OCI-LY7 (cell line): ENCODE data around the gene ZNF543. TPM values are rescaled to one million over a fixed set of nuclear protein-coding genes. Genes with fewer than 3 reads are reported as not detected.

Source experiments
- BruUV-seq: library from RNA; stranded (reverse); fragments of 400-500 nt; replicated peaks from 2 replicates; lab custom pipeline; 2021; lab: Mats Ljungman, UMichigan
- CTCF ChIA-PET: fragments of 300-600 bp; sonication (Branson Sonifier 250); formaldehyde crosslinking; loops from one replicate; lab custom pipeline; 2022; ENCODE audit warnings: antibody characterized with exemption; ENCODE audit not compliant: unreplicated experiment; lab: Charles Lee
- POLR2A ChIA-PET: fragments of 300-600 bp; sonication (Branson Sonifier 250); formaldehyde crosslinking; loops from one replicate; lab custom pipeline; 2022; ENCODE audit warnings: antibody characterized with exemption; lab: Charles Lee
- DNase-seq: peaks from one replicate; pipeline ENCODE4 v3.0.0-alpha.2; 2015; ENCODE audit warnings: low spot score
- H2AFZ ChIP-seq: fragments of 200-600 bp; sonication (generic), shearing (Covaris generic); 2 replicates; pipeline ENCODE4 v1.6.1; 2014; ENCODE audit warnings: mild to moderate bottlenecking, antibody characterized with exemption, low read length, moderate library complexity
- H3K27ac ChIP-seq: fragments of 200-600 bp; sonication (generic); 2 replicates; pipeline ENCODE4 v1.5.1; 2014; ENCODE audit warnings: mixed run types, low read depth, mild to moderate bottlenecking, moderate library complexity, low read length, inconsistent platforms; ENCODE audit not compliant: poor library complexity, severe bottlenecking
- H3K36me3 ChIP-seq: fragments of 200-600 bp; sonication (generic); 2 replicates; pipeline ENCODE4 v1.6.1; 2014; ENCODE audit warnings: mild to moderate bottlenecking, antibody characterized with exemption, low read length, moderate library complexity, mixed read lengths; ENCODE audit not compliant: insufficient read depth
- H3K4me1 ChIP-seq: fragments of 200-600 bp; sonication (generic); 2 replicates; pipeline ENCODE4 v1.5.1; 2014; ENCODE audit warnings: mild to moderate bottlenecking, low read length; ENCODE audit not compliant: insufficient read depth, poor library complexity, severe bottlenecking
- H3K4me2 ChIP-seq: fragments of 200-600 bp; sonication (generic); 2 replicates; pipeline ENCODE4 v1.6.1; 2014; ENCODE audit warnings: mild to moderate bottlenecking, low read length
- H3K4me3 ChIP-seq: fragments of 200-600 bp; sonication (generic); 2 replicates; pipeline ENCODE4 v1.5.1; 2014; ENCODE audit warnings: mild to moderate bottlenecking, low read depth, low read length; ENCODE audit not compliant: poor library complexity, severe bottlenecking
- H3K79me2 ChIP-seq: fragments of 200-600 bp; sonication (generic); 2 replicates; pipeline ENCODE4 v1.6.1; 2016; ENCODE audit warnings: low read depth, mild to moderate bottlenecking, low read length, moderate library complexity, mixed read lengths; ENCODE audit not compliant: insufficient read depth
- H3K9me2 ChIP-seq: fragments of 200-600 bp; sonication (generic); 2 replicates; pipeline ENCODE4 v1.6.1; 2016; ENCODE audit warnings: mild to moderate bottlenecking, low read length, mixed read lengths; ENCODE audit not compliant: insufficient read depth
- H3K9me3 ChIP-seq: fragments of 200-600 bp; sonication (generic); 2 replicates; pipeline ENCODE4 v1.6.1; 2014; ENCODE audit warnings: mild to moderate bottlenecking, mixed run types, low read length, mixed read lengths
- H4K20me1 ChIP-seq: fragments of 200-600 bp; sonication (generic); 2 replicates; pipeline ENCODE4 v1.6.1; 2014; ENCODE audit warnings: mild to moderate bottlenecking, antibody characterized with exemption, low read length, moderate library complexity, mixed read lengths; ENCODE audit not compliant: insufficient read depth
- CTCF ChIP-seq: fragments of 200-600 bp; sonication (generic); conservative IDR thresholded peaks from 2 replicates; pipeline ENCODE4 v1.5.1; 2014; ENCODE audit warnings: mild to moderate bottlenecking, antibody characterized with exemption, low read length, moderate library complexity, mixed read lengths
- EZH2phosphoT487 ChIP-seq: fragments of 200-600 bp; sonication (generic); IDR thresholded peaks from 2 replicates; pipeline ENCODE4 v1.6.1; 2018; ENCODE audit warnings: low read depth, borderline replicate concordance, mild to moderate bottlenecking, mixed run types, antibody characterized with exemption, low read length, moderate library complexity, mixed read lengths
- intact Hi-C: fragments of 100-400 bp; cut with micrococcal nuclease; formaldehyde crosslinking; loops from one replicate; pipeline ENCODE4 v1.10.0; 2022; ENCODE audit not compliant: unreplicated experiment
- total RNA-seq, 2 experiments: library from RNA; depleted of rRNA in 1 of 2; stranded (reverse); fragments of >200 nt in 1 of 2; shearing (Covaris generic) in 1 of 2; gene quantifications; 2 replicates each; pipeline ENCODE4 v1.2.3, GENCODE V29; 2014 to 2022

ZNF543 gene
- total RNA-seq, 2 experiments from 2014 or later: 9.4 to 14.6 TPM

GRCh38 chr19:57302020-57302465 lies 18.2 kb upstream of the ZNF543 start:
- ChIA-PET CTCF (no interaction called here), POLR2A (interaction anchor here (0.6 kb wide), 1 partner anchor 15 kb away, joined by 4 read pairs; no protein-coding TSS in a partner anchor)
- H3K79me2 ChIP-seq: peaks cover 42% of the 10 kb centered on the region
- DNase-seq: no peak
- H3K27ac ChIP-seq: no peak overlapping the region
- H2AFZ ChIP-seq: no peak overlapping the region
- no peaks in the 10 kb centered on the region for H3K4me1 ChIP-seq
- TF ChIP-seq EZH2phosphoT487 (no peak), CTCF (no peak)
- no peaks in the 10 kb centered on the region for H3K9me2 ChIP-seq
- H3K36me3 ChIP-seq: peaks cover 71% of the 10 kb centered on the region
- intact Hi-C loops: no loop called here
- no peak overlapping the region for H3K4me2 ChIP-seq
- no peak overlapping the region for H3K4me3 ChIP-seq
- H3K9me3 ChIP-seq: peaks cover 7% of the 10 kb centered on the region; the same call in 1 of the 2 replicates
- no TSS peak for BruUV-seq
- H4K20me1 ChIP-seq: peaks cover 8% of the 10 kb centered on the region; the same call in 1 of the 2 replicates

GRCh38 chr19:57302727-57303401 lies 17.4 kb upstream of the ZNF543 start:
- ChIA-PET CTCF (no interaction called here), POLR2A (no interaction called here)
- peaks cover 6% of the 10 kb centered on the region; the same call in 1 of the 2 replicates for H4K20me1 ChIP-seq
- H3K27ac ChIP-seq: no peak overlapping the region
- no peaks in the 10 kb centered on the region for H3K9me2 ChIP-seq
- TF ChIP-seq CTCF: no peak
- no peak for TF ChIP-seq EZH2phosphoT487
- DNase-seq: no peak
- peaks cover 34% of the 10 kb centered on the region for H3K79me2 ChIP-seq
- no peak overlapping the region for H2AFZ ChIP-seq
- H3K4me2 ChIP-seq: no peak overlapping the region
- intact Hi-C loops: no loop called here
- no peaks in the 10 kb centered on the region for H3K4me1 ChIP-seq
- H3K4me3 ChIP-seq: no peak overlapping the region
- peaks cover 4% of the 10 kb centered on the region; the same call in 1 of the 2 replicates for H3K9me3 ChIP-seq
- peaks cover 63% of the 10 kb centered on the region for H3K36me3 ChIP-seq
- no TSS peak for BruUV-seq

- Histone ChIP-seq H3K4me2 (no peak overlapping the region), H3K4me1 (no peaks in the 10 kb centered on the region), H3K9me3 (no peaks in the 10 kb centered on the region), H3K4me3 (no peak overlapping the region), H3K27ac (no peak overlapping the region), H3K9me2 (no peaks in the 10 kb centered on the region), H3K36me3 (peaks cover 42% of the 10 kb centered on the region), H4K20me1 (peaks cover 5% of the 10 kb centered on the region; the same call in 1 of the 2 replicates), H3K79me2 (peaks cover 17% of the 10 kb centered on the region), H2AFZ (no peak overlapping the region)
- POLR2A ChIA-PET: no interaction called here
- intact Hi-C loops: no loop called here
- no peak for DNase-seq
- TF ChIP-seq CTCF: no peak
- no peak for TF ChIP-seq EZH2phosphoT487
- CTCF ChIA-PET: no interaction called here
- BruUV-seq: no TSS peak
These were observed 15.2 kb upstream of the ZNF543 start for GRCh38 chr19:57305056-57305455.
